ENCODE data around the gene LCE3B. TPM values are rescaled to one million over a fixed set of nuclear protein-coding genes. Genes with fewer than 3 reads are reported as not detected.

Gene LCE3B
- polyA plus RNA-seq, 4 donors, result not detected

Other genes starting within 250 kb of the LCE3B start
- gene CRNN, start 199.5 kb upstream of the LCE3B start, polyA plus RNA-seq, result 1 to 10 TPM in 2 of 4 donors, under 1 TPM in 1, not detected in 1; 0.95 to 2.7 (median 2.2) TPM
- not detected for gene LCE5A, start 103.0 kb upstream of the LCE3B start, polyA plus RNA-seq
- gene CRCT1, start 99.3 kb upstream of the LCE3B start, polyA plus RNA-seq, result under 1 TPM in 1 of 4 donors, not detected in 3; 0.57 TPM
- gene LCE3E, start 47.0 kb upstream of the LCE3B start, polyA plus RNA-seq, result not detected
- under 1 TPM in 1 of 4 donors, not detected in 3; 0.24 TPM for gene LCE3D, start 33.3 kb upstream of the LCE3B start, polyA plus RNA-seq
- gene LCE3C, start 13.6 kb upstream of the LCE3B start, polyA plus RNA-seq, result not detected
- gene LCE3A, start 9.3 kb downstream of the LCE3B start, polyA plus RNA-seq, result not detected
- not detected for gene LCE2D, start 49.6 kb downstream of the LCE3B start, polyA plus RNA-seq
- not detected for gene LCE2C, start 61.5 kb downstream of the LCE3B start, polyA plus RNA-seq
- not detected for gene LCE2B, start 72.3 kb downstream of the LCE3B start, polyA plus RNA-seq
- 1 to 10 TPM in 1 of 4 donors, under 1 TPM in 1, not detected in 2; 0.16 to 6.8 TPM for gene LCE2A, start 84.5 kb downstream of the LCE3B start, polyA plus RNA-seq
- gene LCE4A, start 94.3 kb downstream of the LCE3B start, polyA plus RNA-seq, result not detected
- gene KPRP, start 144.2 kb downstream of the LCE3B start, polyA plus RNA-seq, result not detected
- not detected for gene LCE1F, start 161.3 kb downstream of the LCE3B start, polyA plus RNA-seq
- not detected for gene LCE1E, start 172.4 kb downstream of the LCE3B start, polyA plus RNA-seq
- not detected for gene LCE1D, start 182.9 kb downstream of the LCE3B start, polyA plus RNA-seq
- not detected for gene LCE1C, start 192.8 kb downstream of the LCE3B start, polyA plus RNA-seq
- not detected for gene LCE1B, start 198.2 kb downstream of the LCE3B start, polyA plus RNA-seq
- gene LCE1A, start 213.7 kb downstream of the LCE3B start, polyA plus RNA-seq, result not detected
- gene LCE6A, start 229.0 kb downstream of the LCE3B start, polyA plus RNA-seq, result not detected
- gene LCE7A, start 246.2 kb downstream of the LCE3B start, polyA plus RNA-seq, result not detected

Data from small intestine (tissue), 4 donors.